HAP-1 (cell line): ENCODE results near the gene SOAT2.

Experiments used
- DNase-seq, 2 experiments: peaks; one replicate each; pipeline ENCODE4 v3.0.0-alpha.2; 2016 to 2020; ENCODE audit warnings: low spot score in 2 of 2
- H3K27me3 ChIP-seq: fragments of 250-450 bp; sonication (Bioruptor Pico); 2 replicates; pipeline ENCODE4 v1.5.1; 2020; ENCODE audit warnings: low read depth, mild to moderate bottlenecking, moderate library complexity
- H3K36me3 ChIP-seq: fragments of 250-450 bp; sonication (Bioruptor Pico); replicated peaks from 2 replicates; pipeline ENCODE4 v1.5.1; 2020; ENCODE audit warnings: mild to moderate bottlenecking
- H3K4me1 ChIP-seq: fragments of 250-450 bp; sonication (Bioruptor Pico); 2 replicates; pipeline ENCODE4 v1.5.1; 2020; ENCODE audit warnings: mild to moderate bottlenecking
- H3K4me3 ChIP-seq: fragments of 250-450 bp; sonication (Bioruptor Pico); 2 replicates; pipeline ENCODE4 v1.5.1; 2020; ENCODE audit warnings: mild to moderate bottlenecking, moderate library complexity
- H3K9me3 ChIP-seq: fragments of 250-450 bp; sonication (Bioruptor Pico); 2 replicates; pipeline ENCODE4 v1.5.1; 2020; ENCODE audit warnings: mild to moderate bottlenecking, moderate library complexity
- in situ Hi-C: fragments of 300-500 bp; cut with MboI; formaldehyde crosslinking; loops from 3 replicates; pipeline ENCODE4 v1.14.3; 2020; ENCODE audit warnings: low sequenced_read_pairs, inconsistent platforms, mixed read lengths

SOAT2 gene

DNA sequence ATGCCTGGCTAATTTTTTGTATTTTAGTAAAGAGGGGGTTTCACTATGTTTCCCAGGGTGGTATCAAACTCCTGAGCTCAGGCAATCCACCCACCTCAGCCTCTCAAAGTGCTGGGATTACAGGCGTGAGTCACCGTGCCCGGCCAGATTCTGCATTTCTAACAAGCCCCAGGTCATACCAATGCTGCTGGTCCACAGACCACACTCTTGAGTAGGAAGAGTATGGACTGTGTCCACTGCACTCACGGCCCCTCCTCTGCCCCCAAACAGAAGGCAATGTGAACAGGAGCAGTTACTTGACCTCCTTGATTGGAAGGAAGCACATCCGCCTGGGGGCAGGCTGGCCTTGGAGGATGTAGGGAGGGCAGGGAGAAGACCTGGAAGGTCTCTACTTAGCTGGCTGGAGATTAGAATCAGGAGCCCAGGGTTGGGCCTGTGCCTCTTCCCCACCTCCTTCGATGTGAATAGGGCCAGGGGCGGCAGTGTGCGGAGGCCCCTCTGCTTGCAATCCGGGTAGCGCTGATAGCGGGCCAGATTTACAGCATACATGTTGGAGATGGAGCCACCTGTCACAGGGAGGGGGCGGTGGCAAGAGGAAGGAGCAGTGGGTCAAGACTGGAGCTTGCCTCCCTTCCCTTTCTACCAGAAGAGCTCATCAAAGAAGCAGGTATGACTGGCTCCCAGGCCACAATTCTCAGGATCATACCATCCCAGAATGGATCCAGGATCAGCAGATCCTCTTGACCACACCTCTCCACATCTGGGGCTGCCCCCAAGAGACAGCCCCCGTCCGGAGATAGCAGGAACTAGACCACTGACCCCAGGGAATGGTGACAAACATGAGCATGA is 67.8 kb downstream of the SOAT2 start:
- in situ Hi-C loops = no loop called here
- H3K27me3 ChIP-seq = no peaks in the 10 kb centered on the region
- H3K36me3 ChIP-seq = no peaks in the 10 kb centered on the region; the same call in 1 of the 2 replicates
- no peak for DNase-seq
- H3K4me3 ChIP-seq = no peak overlapping the region
- H3K4me1 ChIP-seq = peaks cover 4% of the 10 kb centered on the region
- no peaks in the 10 kb centered on the region for H3K9me3 ChIP-seq

GRCh38 chr12:53171725-53172329 is 68.5 kb downstream of the SOAT2 start:
- no peaks in the 10 kb centered on the region for H3K27me3 ChIP-seq
- peaks cover 4% of the 10 kb centered on the region for H3K4me1 ChIP-seq
- no peak overlapping the region for H3K4me3 ChIP-seq
- H3K9me3 ChIP-seq = no peaks in the 10 kb centered on the region
- in situ Hi-C loops = no loop called here
- DNase-seq = no peak
- no peaks in the 10 kb centered on the region; the same call in 1 of the 2 replicates for H3K36me3 ChIP-seq

DNA sequence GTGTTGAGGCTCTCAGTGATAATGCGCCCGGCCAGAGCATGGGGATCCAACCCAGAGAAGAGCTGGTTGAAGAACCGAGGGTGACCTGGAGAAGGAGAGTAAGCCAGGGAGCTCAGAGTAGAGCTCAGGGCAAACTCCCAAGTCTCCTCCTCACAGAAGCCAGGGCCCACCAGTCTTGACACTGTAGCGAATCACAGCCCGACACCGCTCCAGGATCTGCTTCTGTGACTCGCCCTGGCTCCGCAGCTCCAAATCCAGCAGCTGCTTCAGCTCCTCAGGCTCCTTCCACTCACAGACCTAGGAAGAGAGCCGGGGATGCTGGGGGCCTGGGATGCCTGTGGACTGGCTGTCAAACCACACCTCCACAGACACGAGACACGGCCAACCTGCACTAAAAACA is 69.1 kb downstream of the SOAT2 start:
- no peak for DNase-seq
- H3K4me1 ChIP-seq = peaks cover 4% of the 10 kb centered on the region
- no peaks in the 10 kb centered on the region for H3K9me3 ChIP-seq
- in situ Hi-C loops = no loop called here
- no peaks in the 10 kb centered on the region for H3K36me3 ChIP-seq
- H3K4me3 ChIP-seq = no peak overlapping the region
- no peaks in the 10 kb centered on the region for H3K27me3 ChIP-seq

- no peak for DNase-seq
- no peak overlapping the region for H3K4me3 ChIP-seq
- in situ Hi-C loops = no loop called here
- H3K27me3 ChIP-seq = no peaks in the 10 kb centered on the region
- no peaks in the 10 kb centered on the region for H3K9me3 ChIP-seq
- no peaks in the 10 kb centered on the region for H3K36me3 ChIP-seq
- H3K4me1 ChIP-seq = peaks cover 4% of the 10 kb centered on the region
These were observed 69.9 kb downstream of the SOAT2 start for GRCh38 chr12:53173085-53173715.
